ENCODE data around the gene ZNF44. TPM values are rescaled to one million over a fixed set of nuclear protein-coding genes. Genes with fewer than 3 reads are reported as not detected.

Gene ZNF44
- total and polyA plus RNA-seq, 2 of the 13 experiments (the other 11 are each of a cell fraction or from before 2014, with no cell fraction given): 6.9 to 15.7 TPM

- no peak for TF ChIP-seq ZNF724P (CRISPR knock-in tag; IDR thresholded peaks at IDR 0.05; ENCODE audit: borderline replicate concordance)
- TF ChIP-seq RFXANK (CRISPR knock-in tag; IDR thresholded peaks at IDR 0.05): no peak
- TF ChIP-seq ZNF747 (CRISPR knock-in tag; IDR thresholded peaks at IDR 0.05; ENCODE audit: borderline replicate concordance): peak; percentile 30; the same call in 1 of the 2 replicates
- peak; percentile 85 for TF ChIP-seq HNF1B (CRISPR knock-in tag; IDR thresholded peaks at IDR 0.05)
- TF ChIP-seq ARID2 (CRISPR knock-in tag; IDR thresholded peaks at IDR 0.05; ENCODE audit: borderline replicate concordance): no peak
- no peak for TF ChIP-seq DPF2 (CRISPR knock-in tag; IDR thresholded peaks at IDR 0.05; ENCODE audit: borderline replicate concordance, low read depth)
- no peak for TF ChIP-seq SETDB1 (CRISPR knock-in tag; IDR thresholded peaks at IDR 0.05; ENCODE audit: borderline replicate concordance)
- no peak for TF ChIP-seq ZBTB8A (CRISPR knock-in tag; IDR thresholded peaks at IDR 0.05; ENCODE audit: borderline replicate concordance, low read depth)
- peak; percentile 94 for TF ChIP-seq PBX2 (CRISPR knock-in tag; IDR thresholded peaks at IDR 0.05)
- TF ChIP-seq ZNF234 (CRISPR knock-in tag; conservative IDR thresholded peaks at IDR 0.05): no peak
- no peak for TF ChIP-seq FOXO4 (CRISPR knock-in tag; conservative IDR thresholded peaks at IDR 0.05)
- TF ChIP-seq ZZZ3 (CRISPR knock-in tag; IDR thresholded peaks at IDR 0.05; ENCODE audit: borderline replicate concordance): no peak
- no peak for TF ChIP-seq TERF1 (CRISPR knock-in tag; IDR thresholded peaks at IDR 0.05)
- no peak for TF ChIP-seq ZC3H4 (CRISPR knock-in tag; IDR thresholded peaks at IDR 0.05; ENCODE audit: borderline replicate concordance)
- no peak for TF ChIP-seq ZNF703 (CRISPR knock-in tag; IDR thresholded peaks at IDR 0.05; ENCODE audit: borderline replicate concordance)
- TF ChIP-seq ZNF530 (CRISPR knock-in tag; IDR thresholded peaks at IDR 0.05; ENCODE audit: low read depth): no peak
- no peak for TF ChIP-seq ZMYM3 (CRISPR knock-in tag; IDR thresholded peaks at IDR 0.05)
- TF ChIP-seq GMEB1 (CRISPR knock-in tag; IDR thresholded peaks at IDR 0.05; ENCODE audit: borderline replicate concordance): peak; percentile 61; the same call in 1 of the 2 replicates
- TF ChIP-seq ZNF414 (CRISPR knock-in tag; IDR thresholded peaks at IDR 0.05): 0 out of 2 replicates have a peak, but pooled peaks have one; percentile 28
- TF ChIP-seq HOXA9 (CRISPR knock-in tag; IDR thresholded peaks at IDR 0.05; ENCODE audit: borderline replicate concordance): no peak
These were observed 38.8 kb upstream of the ZNF44 start, which contains the start of gene ZNF563 (continued) for GRCh38 chr19:12333162-12334159.

All from HepG2 (cell line).